Effector memory CD8-positive, alpha-beta T cell (primary cell): Measurements from ENCODE around the gene PPIE.

Experiments used
- ATAC-seq: fragments of 150-1000 bp; cut with Tn5 transposase; replicated peaks from 2 replicates; pipeline ENCODE4 v1.10.0; 2021; ENCODE audit warnings: mild to moderate bottlenecking, moderate library complexity
- DNase-seq, 3 experiments: peaks; one replicate each; pipeline ENCODE4 v3.0.0; 2021
- H3K27ac Mint-ChIP-seq, 2 donors: one replicate each; pipeline ENCODE4 v1.8.0; 2022; ENCODE audit warnings: mild to moderate bottlenecking in 2 of 2, mixed read lengths in 2 of 2, moderate library complexity in 2 of 2
- H3K27me3 Mint-ChIP-seq, 2 donors: one replicate each; pipeline ENCODE4 v1.8.0; 2022; ENCODE audit warnings: mixed read lengths in 2 of 2
- H3K36me3 Mint-ChIP-seq: one replicate; pipeline ENCODE4 v1.8.0; 2022; ENCODE audit warnings: mild to moderate bottlenecking, moderate library complexity, mixed read lengths; ENCODE audit not compliant: insufficient read depth
- H3K4me1 Mint-ChIP-seq, 2 donors: one replicate each; pipeline ENCODE4 v1.8.0; 2022; ENCODE audit warnings: low read depth in 2 of 2, mixed read lengths in 2 of 2
- H3K4me3 Mint-ChIP-seq, 2 donors: one replicate each; pipeline ENCODE4 v1.8.0; 2022; ENCODE audit warnings: mild to moderate bottlenecking in 2 of 2, mixed read lengths in 2 of 2, moderate library complexity in 2 of 2
- H3K9me3 Mint-ChIP-seq, 2 donors: one replicate each; pipeline ENCODE4 v1.8.0; 2022; ENCODE audit warnings: mixed read lengths in 2 of 2

PPIE gene

GRCh38 chr1:39727932-39728317 lies 10.8 kb upstream of the PPIE start:
- Mint-ChIP-seq H3K27ac (no peak overlapping the region), H3K36me3 (peaks cover under 1% of the 10 kb centered on the region), H3K9me3 (no peaks in the 10 kb centered on the region)

GRCh38 chr1:39729030-39729429 lies 9.7 kb upstream of the PPIE start:
- Mint-ChIP-seq H3K27me3 (peaks cover 60 to 86% of the 10 kb centered on the region in 2 donors), H3K4me1 (peaks cover 0 to 7% of the 10 kb centered on the region in 2 donors), H3K27ac (no peak overlapping the region), H3K9me3 (no peaks in the 10 kb centered on the region), H3K4me3 (no peak overlapping the region), H3K36me3 (no peaks in the 10 kb centered on the region)
- DNase-seq (no peak), ATAC-seq (no peak)

More at GRCh38 chr1:39727932-39728317, 10.8 kb upstream of the PPIE start:
- ATAC-seq: no peak
- Mint-ChIP-seq H3K4me3 (peak overlapping the region; percentile 11 to 13), H3K27me3 (peaks cover 51 to 76% of the 10 kb centered on the region in 2 donors), H3K4me1 (peaks cover 0 to 7% of the 10 kb centered on the region in 2 donors)
- no peak for DNase-seq

- Mint-ChIP-seq H3K9me3 (no peaks in the 10 kb centered on the region), H3K36me3 (no peaks in the 10 kb centered on the region), H3K4me3 (no peak overlapping the region), H3K4me1 (peaks cover 0 to 7% of the 10 kb centered on the region in 2 donors), H3K27ac (no peak overlapping the region), H3K27me3 (peaks cover 59 to 86% of the 10 kb centered on the region in 2 donors)
- ATAC-seq (no peak), DNase-seq (no peak)
Measured at GRCh38 chr1:39729842-39730241, 8.8 kb upstream of the PPIE start.

- ATAC-seq: no peak
- no peak for DNase-seq
- H3K4me1 Mint-ChIP-seq: peaks cover 7 to 12% of the 10 kb centered on the region in 2 donors
- no peaks in the 10 kb centered on the region for H3K36me3 Mint-ChIP-seq
- no peak overlapping the region for H3K27ac Mint-ChIP-seq
- H3K4me3 Mint-ChIP-seq: no peak overlapping the region
- peaks cover 59 to 77% of the 10 kb centered on the region in 2 donors for H3K27me3 Mint-ChIP-seq
- peaks cover 1 to 7% of the 10 kb centered on the region in 2 donors for H3K9me3 Mint-ChIP-seq
Measured at GRCh38 chr1:39732730-39733129, 6.0 kb upstream of the PPIE start.

GRCh38 chr1:39733161-39733560 lies 5.5 kb upstream of the PPIE start:
- DNase-seq: no peak
- Mint-ChIP-seq H3K9me3 (peaks cover 1 to 7% of the 10 kb centered on the region in 2 donors), H3K27me3 (peaks cover 55 to 72% of the 10 kb centered on the region in 2 donors), H3K36me3 (no peaks in the 10 kb centered on the region), H3K27ac (no peak overlapping the region), H3K4me1 (peaks cover 7 to 15% of the 10 kb centered on the region in 2 donors), H3K4me3 (no peak overlapping the region)
- ATAC-seq: no peak

GRCh38 chr1:39735731-39736130 lies 3.0 kb upstream of the PPIE start:
- peaks cover 32 to 47% of the 10 kb centered on the region in 2 donors for H3K27me3 Mint-ChIP-seq
- H3K36me3 Mint-ChIP-seq: peaks cover 10% of the 10 kb centered on the region
- ATAC-seq: no peak
- H3K4me3 Mint-ChIP-seq: no peak overlapping the region
- peaks cover 24 to 31% of the 10 kb centered on the region in 2 donors for H3K4me1 Mint-ChIP-seq
- no peak for DNase-seq
- peaks cover 1 to 7% of the 10 kb centered on the region in 2 donors for H3K9me3 Mint-ChIP-seq
- no peak overlapping the region for H3K27ac Mint-ChIP-seq

GRCh38 chr1:39737546-39738169 lies 1.0 kb upstream of the PPIE start:
- H3K36me3 Mint-ChIP-seq: peaks cover 28% of the 10 kb centered on the region
- ATAC-seq (no peak), DNase-seq (no peak)
- peaks cover 1 to 7% of the 10 kb centered on the region in 2 donors for H3K9me3 Mint-ChIP-seq
- H3K27ac Mint-ChIP-seq: peak overlapping the region; percentile 46 to 98
- H3K4me3 Mint-ChIP-seq: peak overlapping the region; percentile 90 to 94
- H3K27me3 Mint-ChIP-seq: peaks cover 25 to 41% of the 10 kb centered on the region in 2 donors
- H3K4me1 Mint-ChIP-seq: peaks cover 28 to 35% of the 10 kb centered on the region in 2 donors

GRCh38 chr1:39745016-39745670 lies 6.5 kb downstream of the PPIE start:
- H3K9me3 Mint-ChIP-seq: no peaks in the 10 kb centered on the region
- no peak overlapping the region for H3K4me3 Mint-ChIP-seq
- H3K4me1 Mint-ChIP-seq: peaks cover 9 to 10% of the 10 kb centered on the region in 2 donors
- H3K27ac Mint-ChIP-seq: no peak overlapping the region
- ATAC-seq (no peak), DNase-seq (no peak)
- H3K27me3 Mint-ChIP-seq: no peaks in the 10 kb centered on the region
- H3K36me3 Mint-ChIP-seq: peaks cover 84% of the 10 kb centered on the region

GRCh38 chr1:39751595-39751994 lies 12.9 kb downstream of the PPIE start:
- Mint-ChIP-seq H3K27me3 (no peaks in the 10 kb centered on the region), H3K27ac (no peak overlapping the region), H3K4me3 (no peak overlapping the region), H3K9me3 (no peaks in the 10 kb centered on the region), H3K36me3 (peaks cover 92% of the 10 kb centered on the region), H3K4me1 (peaks cover 0 to 11% of the 10 kb centered on the region in 2 donors)
- DNase-seq (no peak), ATAC-seq (no peak)

- H3K9me3 Mint-ChIP-seq: no peaks in the 10 kb centered on the region
- no peak overlapping the region for H3K4me3 Mint-ChIP-seq
- no peak for DNase-seq
- H3K36me3 Mint-ChIP-seq: peaks cover 85% of the 10 kb centered on the region
- no peak for ATAC-seq
- no peak overlapping the region for H3K27ac Mint-ChIP-seq
- no peaks in the 10 kb centered on the region for H3K27me3 Mint-ChIP-seq
- peaks cover 0 to 7% of the 10 kb centered on the region in 2 donors for H3K4me1 Mint-ChIP-seq
Measured at GRCh38 chr1:39752703-39753102, 14.0 kb downstream of the PPIE start.

GRCh38 chr1:39753132-39754025 lies 14.7 kb downstream of the PPIE start:
- Mint-ChIP-seq H3K36me3 (peaks cover 79% of the 10 kb centered on the region), H3K4me3 (no peak overlapping the region), H3K4me1 (peaks cover 0 to 7% of the 10 kb centered on the region in 2 donors), H3K9me3 (no peaks in the 10 kb centered on the region), H3K27me3 (no peaks in the 10 kb centered on the region), H3K27ac (no peak overlapping the region)
- ATAC-seq (no peak), DNase-seq (no peak)

GRCh38 chr1:39754026-39754570 lies 15.4 kb downstream of the PPIE start:
- peaks cover 71% of the 10 kb centered on the region for H3K36me3 Mint-ChIP-seq
- H3K4me3 Mint-ChIP-seq: no peak overlapping the region
- H3K27ac Mint-ChIP-seq: no peak overlapping the region
- DNase-seq: no peak
- no peaks in the 10 kb centered on the region for H3K27me3 Mint-ChIP-seq
- H3K4me1 Mint-ChIP-seq: peaks cover 0 to 7% of the 10 kb centered on the region in 2 donors
- no peak for ATAC-seq
- no peaks in the 10 kb centered on the region for H3K9me3 Mint-ChIP-seq

- no peak for ATAC-seq
- Mint-ChIP-seq H3K27me3 (no peaks in the 10 kb centered on the region), H3K36me3 (peaks cover 65% of the 10 kb centered on the region), H3K4me1 (peaks cover 0 to 7% of the 10 kb centered on the region in 2 donors), H3K9me3 (no peaks in the 10 kb centered on the region), H3K4me3 (no peak overlapping the region), H3K27ac (no peak overlapping the region)
- no peak for DNase-seq
Measured at GRCh38 chr1:39754906-39755504, 16.3 kb downstream of the PPIE start.
